ENCODE measurements around the gene CCDC6. TPM values are rescaled to one million over a fixed set of nuclear protein-coding genes. Genes with fewer than 3 reads are reported as not detected.

The CCDC6 gene
- total and polyA plus RNA-seq, 9 donors = 12.2 to 46.8 (median 34.1) TPM

DNA sequence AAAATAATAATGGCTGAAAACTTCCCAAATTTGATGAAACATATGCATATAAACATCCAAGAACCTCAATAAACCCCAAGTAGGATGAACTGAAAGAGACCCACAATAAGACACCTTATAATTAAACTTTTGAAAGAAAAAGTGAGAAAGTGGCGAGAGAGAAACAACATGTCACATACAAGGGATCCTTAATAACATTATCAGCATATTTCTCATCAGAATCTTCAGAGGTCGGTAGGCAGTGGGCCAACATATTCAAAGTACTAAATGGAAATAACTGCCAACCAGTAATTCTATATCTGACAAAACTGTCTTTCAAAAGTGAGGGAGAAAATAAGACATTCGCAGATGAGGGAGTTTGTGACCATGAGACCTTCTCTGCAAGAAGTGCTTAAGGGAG lies 16.6 kb upstream of the CCDC6 start:
- WGBS, 3 donors = 60 to 63% (median 60%) methylated on average over 3 of the region's 3 CpGs
- no peaks in the 10 kb centered on the region for H3K27me3 ChIP-seq

DNA sequence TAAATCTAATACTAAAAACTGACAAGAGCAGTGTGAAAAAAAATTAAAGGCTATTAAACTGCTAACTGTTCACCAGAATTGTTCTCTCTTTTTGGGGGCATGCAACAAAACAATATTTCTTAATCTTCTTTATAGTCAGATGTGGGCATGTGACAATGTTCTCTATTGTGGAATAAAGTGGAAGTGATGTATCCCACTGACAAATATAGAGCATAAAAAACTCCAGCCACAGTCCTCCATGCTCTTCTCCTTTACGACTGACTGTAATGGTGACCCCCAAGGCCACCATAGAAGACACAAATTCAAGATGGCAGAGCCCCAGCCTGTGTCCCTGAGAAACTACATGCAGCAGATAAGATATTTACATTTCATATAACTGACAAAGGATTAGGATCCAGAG lies 11.6 kb upstream of the CCDC6 start:
- TF ChIP-seq, protein P1, sequence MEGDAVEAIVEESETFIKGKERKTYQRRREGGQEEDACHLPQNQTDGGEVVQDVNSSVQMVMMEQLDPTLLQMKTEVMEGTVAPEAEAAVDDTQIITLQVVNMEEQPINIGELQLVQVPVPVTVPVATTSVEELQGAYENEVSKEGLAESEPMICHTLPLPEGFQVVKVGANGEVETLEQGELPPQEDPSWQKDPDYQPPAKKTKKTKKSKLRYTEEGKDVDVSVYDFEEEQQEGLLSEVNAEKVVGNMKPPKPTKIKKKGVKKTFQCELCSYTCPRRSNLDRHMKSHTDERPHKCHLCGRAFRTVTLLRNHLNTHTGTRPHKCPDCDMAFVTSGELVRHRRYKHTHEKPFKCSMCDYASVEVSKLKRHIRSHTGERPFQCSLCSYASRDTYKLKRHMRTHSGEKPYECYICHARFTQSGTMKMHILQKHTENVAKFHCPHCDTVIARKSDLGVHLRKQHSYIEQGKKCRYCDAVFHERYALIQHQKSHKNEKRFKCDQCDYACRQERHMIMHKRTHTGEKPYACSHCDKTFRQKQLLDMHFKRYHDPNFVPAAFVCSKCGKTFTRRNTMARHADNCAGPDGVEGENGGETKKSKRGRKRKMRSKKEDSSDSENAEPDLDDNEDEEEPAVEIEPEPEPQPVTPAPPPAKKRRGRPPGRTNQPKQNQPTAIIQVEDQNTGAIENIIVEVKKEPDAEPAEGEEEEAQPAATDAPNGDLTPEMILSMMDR (IDR thresholded peaks at IDR 0.05) = no peak
- TF ChIP-seq EP300 (IDR thresholded peaks at IDR 0.05) = no peak
- no peak for TF ChIP-seq POLR2A (IDR thresholded peaks at IDR 0.05)
- no peak for DNase-seq
- Histone ChIP-seq H3K9me3 (no peaks in the 10 kb centered on the region), H3K27me3 (no peaks in the 10 kb centered on the region), H3K27ac (no peak overlapping the region), H3K4me3 (no peak overlapping the region), H3K36me3 (no peaks in the 10 kb centered on the region), H3K4me1 (ENCODE audit: insufficient read depth) (no peaks in the 10 kb centered on the region)
- WGBS, 3 donors = 62 to 73% (median 65%) methylated on average over 1 of the region's 1 CpG
- intact Hi-C loops (cut with DNase I) = no loop called here

More for the DNA sequence above, 16.6 kb upstream of the CCDC6 start:
- H3K9me3 ChIP-seq = no peaks in the 10 kb centered on the region
- no peak overlapping the region for H3K4me3 ChIP-seq
- DNase-seq = no peak
- no peak overlapping the region for H3K27ac ChIP-seq
- no peaks in the 10 kb centered on the region for H3K4me1 ChIP-seq (ENCODE audit: insufficient read depth)
- intact Hi-C loops (cut with DNase I) = no loop called here
- TF ChIP-seq, protein P1 (IDR thresholded peaks at IDR 0.05) = no peak
- TF ChIP-seq POLR2A (IDR thresholded peaks at IDR 0.05) (no peak), EP300 (IDR thresholded peaks at IDR 0.05) (no peak)
- H3K36me3 ChIP-seq = no peaks in the 10 kb centered on the region

DNA sequence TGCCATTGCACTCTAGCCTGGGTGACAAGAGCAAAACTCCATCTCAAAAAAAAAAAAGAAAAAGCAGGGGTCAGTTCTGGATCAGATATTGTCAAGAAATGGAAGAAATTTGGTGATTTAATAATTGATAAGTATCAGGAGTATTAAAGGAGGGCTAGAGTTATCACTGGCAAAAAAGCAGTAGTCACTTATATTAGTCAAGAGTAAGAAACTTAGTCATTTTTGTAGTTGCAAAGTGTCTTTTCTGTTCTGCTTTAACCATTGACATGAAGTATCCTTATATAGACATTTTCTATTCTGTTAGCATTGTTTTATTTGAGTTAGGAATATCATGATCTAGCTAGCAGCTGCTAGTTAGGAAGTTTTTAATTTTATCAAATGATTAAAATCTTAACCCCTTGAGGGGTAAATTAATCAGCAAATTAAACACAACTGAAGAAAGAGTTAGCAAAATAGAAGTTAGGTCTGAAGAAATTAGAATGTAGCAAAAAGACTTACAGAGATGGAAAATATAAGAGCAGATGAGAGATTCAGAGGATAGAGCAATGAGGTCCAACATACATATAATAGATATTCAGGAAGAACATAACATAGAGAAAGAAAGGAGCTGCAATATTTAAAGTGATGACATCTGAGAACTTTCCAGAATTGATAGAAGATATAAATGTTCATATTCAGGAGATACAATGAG lies 7.3 kb upstream of the CCDC6 start:
- intact Hi-C loops (cut with DNase I) = no loop called here
- no peaks in the 10 kb centered on the region for H3K36me3 ChIP-seq
- TF ChIP-seq EP300 (IDR thresholded peaks at IDR 0.05) = no peak
- TF ChIP-seq, protein P1 (IDR thresholded peaks at IDR 0.05) = no peak
- H3K4me1 ChIP-seq (ENCODE audit: insufficient read depth) = no peaks in the 10 kb centered on the region
- no peak for DNase-seq
- H3K27me3 ChIP-seq = no peaks in the 10 kb centered on the region
- H3K4me3 ChIP-seq = no peak overlapping the region
- H3K27ac ChIP-seq = no peak overlapping the region
- no peaks in the 10 kb centered on the region for H3K9me3 ChIP-seq

DNA sequence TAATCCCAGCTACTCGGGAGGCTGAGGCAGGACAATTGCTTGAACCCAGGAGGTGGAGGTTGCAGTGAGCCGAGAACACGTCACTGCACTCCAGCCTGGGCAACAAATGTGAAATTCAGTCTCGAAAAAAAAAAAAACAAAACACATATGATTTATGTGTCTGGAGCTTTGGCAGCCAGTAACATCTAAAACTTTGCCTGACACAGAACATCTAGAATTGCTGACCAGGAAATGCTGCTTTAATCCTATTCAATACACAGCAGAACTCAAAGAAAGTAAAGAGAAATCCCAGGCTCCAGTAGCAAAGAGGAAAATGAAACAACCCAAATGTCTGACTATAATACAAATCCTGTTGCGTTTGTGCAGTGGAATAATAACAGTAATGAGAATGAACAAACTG lies 4.5 kb upstream of the CCDC6 start:
- Histone ChIP-seq H3K27me3 (no peaks in the 10 kb centered on the region), H3K36me3 (no peaks in the 10 kb centered on the region), H3K9me3 (no peaks in the 10 kb centered on the region), H3K4me1 (ENCODE audit: insufficient read depth) (no peaks in the 10 kb centered on the region), H3K4me3 (no peak overlapping the region), H3K27ac (no peak overlapping the region)
- WGBS, 3 donors = 39 to 49% (median 48%) methylated on average over 5 of the region's 5 CpGs
- intact Hi-C loops (cut with DNase I) = no loop called here
- no peak for DNase-seq
- TF ChIP-seq POLR2A (IDR thresholded peaks at IDR 0.05) = no peak
- TF ChIP-seq, protein P1 (IDR thresholded peaks at IDR 0.05) = no peak
- TF ChIP-seq EP300 (IDR thresholded peaks at IDR 0.05) = no peak

Data from ovary (tissue), 9 donors.